C1 segment of cervical spinal cord (tissue), 14 donors: ENCODE data around the gene APOBEC3B.
A peak's percentile ranks its signal among the peaks of the same experiment; 100 is the strongest.
"Not testable (repeated sequence)": the region's sequence is repeated elsewhere in the genome, so short reads cannot be mapped to it uniquely, and the experiment has no call there.

Experiments
- DNase-seq, 14 donors: peaks; one replicate each; lab custom pipeline; 2025; lab: John Stamatoyannopoulos, UW

APOBEC3B gene

DNA sequence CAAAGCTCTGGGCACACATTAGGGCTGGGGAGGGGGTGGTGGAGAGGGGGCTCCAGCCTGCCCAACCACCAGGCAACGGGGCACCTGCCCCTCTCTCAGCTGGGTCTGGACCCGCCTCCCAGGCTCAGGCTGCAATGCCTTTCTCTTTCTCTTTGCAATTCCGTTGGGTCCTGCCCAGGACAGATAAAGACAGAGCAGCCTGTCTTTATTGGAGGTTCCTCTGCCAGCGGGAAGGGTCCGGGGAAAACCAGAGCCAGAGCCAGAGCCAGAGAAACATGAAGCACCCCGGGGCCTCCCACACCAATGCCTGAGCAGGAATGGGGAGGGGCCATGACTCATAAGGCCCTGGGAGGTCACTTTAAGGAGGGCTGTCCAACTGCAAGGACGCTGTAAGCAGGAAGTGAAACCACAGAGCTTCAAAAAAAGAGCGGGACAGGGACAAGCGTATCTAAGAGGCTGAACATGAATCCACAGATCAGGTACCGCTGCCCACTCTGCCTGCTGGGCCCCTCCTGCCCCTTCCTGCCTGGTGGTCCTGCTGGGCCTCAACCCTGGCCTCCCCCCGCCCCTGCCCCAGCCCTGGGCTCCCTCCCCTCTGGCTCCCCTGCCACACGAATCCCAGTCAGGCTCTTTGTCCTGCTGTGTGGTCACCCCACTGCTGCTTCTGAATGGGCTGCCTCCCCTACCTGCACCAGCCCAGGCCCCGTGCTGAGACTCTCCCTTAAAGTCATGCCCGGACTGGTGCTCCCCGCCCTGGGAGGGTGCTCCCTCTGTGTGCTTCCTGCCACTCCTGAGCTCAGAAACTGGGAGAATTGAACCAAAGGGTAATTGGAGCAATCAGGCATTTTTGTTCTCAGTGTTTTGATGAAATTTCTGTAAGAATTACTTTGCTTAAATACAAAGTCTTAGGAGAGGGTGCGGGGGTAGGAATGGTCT is at the start of gene APOBEC3B:
APOBEC3B (plus strand) TSS at position 356 of the 936 bp plus-strand sequence; CDS start at position 463, 107 bp downstream.
- peak in 10 of 14 donors; percentile 6 to 76 (median 32) for DNase-seq

- DNase-seq: peak in 4 of 14 donors; percentile 12 to 96 (median 34)
These were observed 47.1 kb upstream of the APOBEC3B start for GRCh38 chr22:38935023-38935422.

DNA sequence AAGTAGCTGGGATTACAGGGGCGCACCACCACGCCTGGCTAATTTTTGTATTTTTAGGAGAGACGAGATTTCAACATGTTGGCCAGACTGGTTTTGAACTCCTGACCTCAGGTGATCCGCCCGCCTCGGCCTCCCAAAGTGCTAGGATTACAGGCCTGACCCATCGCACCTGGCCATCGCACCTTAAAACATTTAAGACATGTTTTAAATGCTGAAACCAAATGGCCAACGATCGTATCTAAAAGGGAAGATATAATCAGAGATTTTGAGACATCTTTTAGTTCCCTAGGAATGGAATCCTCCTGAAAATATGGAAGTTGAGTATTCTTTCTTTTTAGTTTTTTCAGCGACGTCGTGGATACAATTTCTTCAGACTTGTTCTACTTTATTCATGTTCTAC is 46.5 kb upstream of the APOBEC3B start:
- DNase-seq: no peak

- DNase-seq: no peak
These were observed 45.6 kb upstream of the APOBEC3B start for GRCh38 chr22:38936562-38936961.

GRCh38 chr22:38937036-38937435 is 45.1 kb upstream of the APOBEC3B start:
- DNase-seq: no peak

GRCh38 chr22:38937541-38937940 is 44.6 kb upstream of the APOBEC3B start:
- no peak for DNase-seq

- no peak for DNase-seq
These were observed 43.9 kb upstream of the APOBEC3B start for GRCh38 chr22:38938221-38938620.

- no peak for DNase-seq
These were observed 43.2 kb upstream of the APOBEC3B start for GRCh38 chr22:38938925-38939324.

- no peak for DNase-seq
These were observed 41.2 kb upstream of the APOBEC3B start for GRCh38 chr22:38940811-38941384.

DNA sequence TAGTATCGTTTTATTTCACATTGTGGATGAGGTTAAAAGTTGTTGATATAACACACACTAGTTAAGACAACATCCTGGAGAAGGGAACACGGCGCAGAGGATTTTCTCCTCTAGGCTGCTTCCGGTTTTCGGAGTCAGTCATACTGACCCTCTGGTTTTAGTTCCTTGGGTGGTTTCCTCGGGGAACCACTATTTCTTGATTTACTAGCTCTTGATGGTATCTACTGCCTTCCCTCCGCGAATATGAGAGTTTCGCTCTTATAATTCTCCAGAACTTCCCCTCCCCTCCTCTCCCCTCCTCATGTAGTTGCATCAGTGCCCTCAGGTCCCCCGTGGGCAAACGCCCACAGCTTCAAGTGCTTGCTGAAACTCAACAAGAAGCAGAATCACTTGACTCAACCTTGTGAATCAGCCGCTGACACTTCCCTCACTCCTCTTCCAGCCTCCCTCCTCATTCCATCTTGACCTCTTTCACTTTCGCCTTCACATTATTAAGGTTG is 40.6 kb upstream of the APOBEC3B start:
- DNase-seq: peak in 3 of 14 donors; percentile 5 to 22 (median 16)

DNA sequence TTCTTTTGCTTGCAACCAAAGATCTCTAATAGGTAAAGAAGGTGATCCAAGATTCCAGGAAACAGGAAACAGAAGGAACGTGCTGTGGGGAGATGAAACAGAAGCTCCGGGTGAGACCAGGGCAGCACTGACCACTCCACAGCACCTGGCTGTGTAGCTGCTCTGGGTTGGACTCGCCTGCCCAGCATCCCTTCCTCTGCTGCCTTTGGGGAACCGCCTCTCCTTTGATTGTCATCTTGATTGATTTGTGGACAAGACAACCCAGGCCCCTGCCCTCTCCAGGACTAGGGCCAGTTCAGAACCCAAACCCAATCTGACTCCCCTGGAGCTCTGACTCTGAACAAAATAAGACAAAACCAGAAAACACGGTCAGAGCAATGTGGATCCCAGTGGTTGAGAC is 39.4 kb upstream of the APOBEC3B start:
- no peak for DNase-seq

- peak in 1 of 14 donors; percentile 8 for DNase-seq
These were observed 38.9 kb upstream of the APOBEC3B start for GRCh38 chr22:38943201-38943600.

DNA sequence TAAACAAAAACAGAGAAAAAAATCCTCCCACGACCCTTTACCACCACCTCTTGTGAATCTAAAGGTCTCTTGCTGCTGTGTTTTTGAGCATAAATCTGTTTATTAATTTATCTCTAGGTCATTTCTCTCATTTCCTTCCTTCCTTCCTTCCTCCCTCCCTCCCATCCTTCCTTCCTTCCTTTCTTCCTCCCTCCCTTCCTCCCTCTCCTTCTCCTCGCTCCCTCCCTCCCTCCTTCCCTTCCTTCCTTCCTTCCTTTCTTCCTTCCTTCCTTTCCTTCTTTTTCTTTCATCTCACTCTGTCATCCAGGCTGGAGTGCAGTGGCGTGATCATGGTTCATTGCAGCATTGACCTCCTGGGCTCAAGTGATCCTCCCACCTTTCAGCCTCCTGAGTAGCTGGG is 38.3 kb upstream of the APOBEC3B start:
- no peak for DNase-seq

- DNase-seq: no peak
These were observed 37.5 kb upstream of the APOBEC3B start for GRCh38 chr22:38944653-38945052.

- not testable (repeated sequence) for DNase-seq
These were observed 36.3 kb upstream of the APOBEC3B start for GRCh38 chr22:38945706-38946338.

- DNase-seq: no peak
These were observed 35.4 kb upstream of the APOBEC3B start for GRCh38 chr22:38946771-38947170.

GRCh38 chr22:38947321-38948140 is 34.6 kb upstream of the APOBEC3B start:
- no peak for DNase-seq

- no peak for DNase-seq
These were observed 33.8 kb upstream of the APOBEC3B start for GRCh38 chr22:38948181-38948940.

- no peak for DNase-seq
These were observed 32.2 kb upstream of the APOBEC3B start for GRCh38 chr22:38949889-38950405.
